Stimulated activated naive CD4-positive, alpha-beta T cell treated with Interleukin-2 at 50 U/mL for 16 hours (primary cell): ENCODE results near the gene GALE.

ENCODE experiments used
- DNase-seq: peaks from one replicate; lab custom pipeline; 2025; lab: John Stamatoyannopoulos, UW

GALE gene

DNA sequence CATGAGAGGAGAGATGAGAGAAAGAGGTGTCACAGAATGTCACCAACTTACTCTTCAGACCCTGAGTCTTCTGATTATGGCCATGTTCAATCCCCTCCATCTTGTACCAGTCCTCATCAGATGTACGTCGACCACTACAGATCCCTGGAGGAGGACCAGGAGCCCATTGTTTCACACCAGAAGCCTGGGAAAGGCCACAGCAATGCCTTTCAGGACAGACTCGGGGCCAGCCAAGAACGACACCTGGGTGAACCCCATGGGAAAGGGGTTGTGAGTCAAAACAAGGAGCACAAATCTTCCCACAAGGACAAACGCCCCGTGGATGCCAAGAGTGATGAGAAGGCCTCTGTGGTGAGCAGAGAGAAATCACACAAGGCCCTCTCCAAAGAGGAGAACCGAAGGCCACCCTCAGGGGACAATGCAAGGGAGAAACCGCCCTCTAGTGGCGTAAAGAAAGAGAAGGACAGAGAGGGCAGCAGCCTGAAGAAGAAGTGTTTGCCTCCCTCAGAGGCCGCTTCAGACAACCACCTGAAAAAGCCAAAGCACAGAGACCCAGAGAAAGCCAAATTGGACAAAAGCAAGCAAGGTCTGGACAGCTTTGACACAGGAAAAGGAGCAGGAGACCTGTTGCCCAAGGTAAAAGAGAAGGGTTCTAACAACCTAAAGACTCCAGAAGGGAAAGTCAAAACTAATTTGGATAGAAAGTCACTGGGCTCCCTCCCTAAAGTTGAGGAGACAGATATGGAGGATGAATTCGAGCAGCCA lies 49.3 kb downstream of the GALE start:
- DNase-seq = no peak

DNA sequence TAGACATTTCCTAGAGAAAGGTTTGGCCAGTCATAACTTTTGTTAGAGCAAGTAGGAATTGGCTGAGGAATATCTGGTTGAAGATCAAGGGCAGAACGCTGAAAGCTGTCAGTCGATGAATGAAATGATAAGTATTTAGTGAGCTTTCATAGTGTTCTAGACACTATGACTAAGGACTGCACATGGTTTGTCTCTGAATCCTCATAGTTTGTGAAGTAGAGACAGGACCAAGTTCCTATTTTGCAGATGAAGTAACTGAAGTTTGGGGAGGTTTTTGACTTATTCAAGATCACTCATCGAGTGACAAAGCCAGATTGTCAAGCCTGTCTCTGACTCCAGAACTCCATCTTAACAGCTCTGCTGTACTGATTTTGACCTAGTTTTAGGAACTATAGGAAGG lies 52.5 kb downstream of the GALE start:
- DNase-seq = no peak
